ENCODE data around the gene RAB25.

Gene RAB25

GRCh38 chr1:156081917-156082308, 21.0 kb downstream of the RAB25 start:
- TF ChIP-seq CTCF (conservative IDR thresholded peaks at IDR 0.05; ENCODE audit: control insufficient read depth, insufficient read depth, low read depth, low read length) = no peak
- no peak for DNase-seq (ENCODE audit: low read depth)
- H3K4me3 ChIP-seq (ENCODE audit: control insufficient read depth, low read depth, low read length) = peak overlapping the region; percentile 79

GRCh38 chr1:156082309-156083091, 21.5 kb downstream of the RAB25 start, which contains the start of gene MEX3A:
MEX3A (minus strand) TSS chr1:156082465; CDS start chr1:156081998, 467 bp downstream.
- TF ChIP-seq CTCF (conservative IDR thresholded peaks at IDR 0.05; ENCODE audit: control insufficient read depth, insufficient read depth, low read depth, low read length) = no peak
- H3K4me3 ChIP-seq (ENCODE audit: control insufficient read depth, low read depth, low read length) = peak within 1 kb of the TSS; percentile 79
- DNase-seq (ENCODE audit: low read depth) = peak; percentile 47

- DNase-seq (ENCODE audit: low read depth) = no peak
- TF ChIP-seq CTCF (conservative IDR thresholded peaks at IDR 0.05; ENCODE audit: control insufficient read depth, insufficient read depth, low read depth, low read length) = no peak
- H3K4me3 ChIP-seq (ENCODE audit: control insufficient read depth, low read depth, low read length) = no peak overlapping the region
Observed at GRCh38 chr1:156083800-156084790, 23.1 kb downstream of the RAB25 start.

GRCh38 chr1:156086256-156086662, 25.3 kb downstream of the RAB25 start:
- H3K4me3 ChIP-seq (ENCODE audit: control insufficient read depth, low read depth, low read length) = no peak overlapping the region
- DNase-seq (ENCODE audit: low read depth) = peak; percentile 25

GRCh38 chr1:156089704-156090103, 28.7 kb downstream of the RAB25 start:
- H3K4me3 ChIP-seq (ENCODE audit: control insufficient read depth, low read depth, low read length) = no peak overlapping the region
- no peak for DNase-seq (ENCODE audit: low read depth)
- TF ChIP-seq CTCF (conservative IDR thresholded peaks at IDR 0.05; ENCODE audit: control insufficient read depth, insufficient read depth, low read depth, low read length) = no peak

More at GRCh38 chr1:156086256-156086662, 25.3 kb downstream of the RAB25 start:
- TF ChIP-seq CTCF (conservative IDR thresholded peaks at IDR 0.05; ENCODE audit: control insufficient read depth, insufficient read depth, low read depth, low read length) = no peak

GRCh38 chr1:156090138-156090839, 29.3 kb downstream of the RAB25 start:
- TF ChIP-seq CTCF (conservative IDR thresholded peaks at IDR 0.05; ENCODE audit: control insufficient read depth, insufficient read depth, low read depth, low read length) = no peak
- no peak overlapping the region for H3K4me3 ChIP-seq (ENCODE audit: control insufficient read depth, low read depth, low read length)
- no peak for DNase-seq (ENCODE audit: low read depth)
